ENCODE results near the gene SWT1. TPM values are rescaled to one million over a fixed set of nuclear protein-coding genes. Genes with fewer than 3 reads are reported as not detected.
A peak's percentile ranks its signal among the peaks of the same experiment; 100 is the strongest.

The SWT1 gene, protein sequence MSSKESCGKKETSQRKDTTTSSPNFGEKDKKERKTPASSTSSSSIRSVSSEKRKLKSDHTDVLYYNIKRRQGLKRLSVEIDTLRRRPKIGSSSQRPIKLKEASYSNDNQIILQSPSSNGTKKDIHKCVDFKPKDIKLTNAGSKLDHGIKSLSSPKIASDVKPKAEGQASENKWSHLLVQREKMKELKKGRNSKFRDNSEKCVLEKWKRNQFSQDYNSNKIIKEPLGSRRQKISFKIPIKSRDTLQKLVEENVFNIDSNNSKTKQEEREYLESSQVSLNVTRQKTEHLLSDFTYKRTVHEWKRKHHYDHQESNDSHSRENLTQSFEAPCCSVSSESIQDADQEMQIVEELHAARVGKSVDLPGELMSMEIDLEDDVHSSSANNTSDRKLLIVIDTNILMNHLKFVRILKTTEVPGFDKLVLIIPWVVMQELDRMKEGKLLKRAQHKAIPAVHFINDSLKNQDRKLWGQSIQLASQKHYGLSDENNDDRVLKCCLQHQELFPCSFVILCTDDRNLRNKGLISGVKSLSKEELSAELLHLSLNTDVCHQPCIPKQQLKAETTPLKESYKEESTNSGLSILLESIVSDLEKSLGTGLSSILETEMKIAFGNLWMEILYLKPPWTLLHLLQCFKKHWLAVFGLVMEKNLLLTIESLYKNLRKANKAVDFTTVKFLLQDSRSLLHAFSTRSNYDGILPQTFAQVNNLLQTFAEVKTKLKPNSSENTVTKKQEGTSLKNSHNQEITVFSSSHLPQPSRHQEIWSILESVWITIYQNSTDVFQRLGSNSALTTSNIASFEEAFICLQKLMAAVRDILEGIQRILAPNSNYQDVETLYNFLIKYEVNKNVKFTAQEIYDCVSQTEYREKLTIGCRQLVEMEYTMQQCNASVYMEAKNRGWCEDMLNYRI
- polyA plus RNA-seq (2013): 5.8 TPM in 2 replicates

DNA sequence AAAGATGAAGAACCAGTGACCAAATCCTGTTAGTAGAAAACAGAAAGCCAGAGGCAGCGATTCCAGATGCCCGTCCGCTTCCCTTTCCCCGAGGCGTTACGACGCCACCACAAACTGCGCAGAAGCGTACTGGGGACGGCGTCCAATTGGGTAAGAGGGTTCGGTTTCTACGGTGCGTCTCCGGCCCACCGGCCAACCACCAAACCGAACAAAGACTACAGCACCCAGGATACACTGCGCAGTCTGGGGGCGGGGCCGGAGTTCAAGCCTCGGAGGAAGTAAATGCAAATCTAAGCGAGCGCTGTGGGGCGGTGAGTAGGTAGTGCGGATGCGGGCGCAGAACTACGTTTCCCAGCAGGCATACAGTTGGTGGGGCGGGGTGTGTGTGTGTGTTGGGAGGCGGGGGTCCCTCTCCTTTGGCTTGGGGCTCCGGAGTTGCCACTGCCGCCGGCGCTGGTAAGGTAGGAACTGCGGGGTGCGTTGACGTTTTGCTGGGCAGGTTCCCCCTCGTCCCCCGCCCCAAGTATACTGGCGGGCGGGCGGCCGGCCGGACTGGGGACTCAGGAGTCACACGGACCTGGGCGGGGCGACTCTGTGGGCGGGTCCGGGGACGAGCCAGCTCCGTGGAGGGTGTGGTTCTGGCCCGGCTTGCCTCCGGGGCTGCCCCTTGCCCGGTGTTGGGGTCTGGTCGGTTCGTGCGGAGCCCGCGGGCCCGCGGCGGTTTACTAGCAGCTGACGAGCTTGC lies at the start of gene SWT1, which contains the start of gene TRMT1L:
Gene SWT1 (plus strand): TSS at position 314 of the 745 bp plus-strand sequence. CDS start 3,675 bp downstream, outside the sequence.
Gene TRMT1L (minus strand): TSS at position 100 of the 745 bp plus-strand sequence. CDS start 241 bp downstream, outside the sequence.
- peak within 1 kb of the TSS; percentile 97 for H3K9ac ChIP-seq (ENCODE audit: low read length)
- WGBS (ENCODE audit: extremely low coverage, insufficient coverage, insufficient read length): no CpG with 5 or more reads among the region's 63 CpGs
- no peaks in the 10 kb centered on the region for H3K36me3 ChIP-seq (ENCODE audit: control insufficient read depth in 1 of 2, insufficient read depth in 2 of 2, low read length in 2 of 2)
- H3K4ac ChIP-seq (ENCODE audit: low read depth, low read length): peak within 1 kb of the TSS; percentile 72
- no peak within 1 kb of the TSS for H3K23ac ChIP-seq (ENCODE audit: low read length)
- no peaks in the 10 kb centered on the region for H3K4me1 ChIP-seq (ENCODE audit: control insufficient read depth in 1 of 2, insufficient read depth in 2 of 2, low read length in 2 of 2)
- peak within 1 kb of the TSS; percentile 75 for H3K4me2 ChIP-seq (ENCODE audit: low read length)
- H4K91ac ChIP-seq (ENCODE audit: low read depth, low read length): peak within 1 kb of the TSS; percentile 90
- no peak within 1 kb of the TSS for H2AK5ac ChIP-seq (ENCODE audit: low read length)
- peak within 1 kb of the TSS; percentile 83 for H3K14ac ChIP-seq (ENCODE audit: low read length)
- peak; percentile 100 for DNase-seq
- H4K12ac ChIP-seq (ENCODE audit: low read depth, low read length): peak within 1 kb of the TSS; percentile 76
- peaks cover 14% of the 10 kb centered on the region for H3K79me1 ChIP-seq (ENCODE audit: low read length)
- peaks cover 10% of the 10 kb centered on the region for H3K79me2 ChIP-seq (ENCODE audit: control insufficient read depth, insufficient read depth, low read length, poor library complexity)
- peak within 1 kb of the TSS; percentile 83 for H2BK120ac ChIP-seq (ENCODE audit: insufficient read depth, low read length, poor library complexity)
- H3K27me3 ChIP-seq (ENCODE audit: insufficient read depth, low read length): no peaks in the 10 kb centered on the region
- peak within 1 kb of the TSS; percentile 96 for H2BK5ac ChIP-seq (ENCODE audit: low read depth, low read length, poor library complexity)
- peak within 1 kb of the TSS; percentile 94 for H3K4me3 ChIP-seq (ENCODE audit: low read depth, low read length)
- peak within 1 kb of the TSS; percentile 90 for H3K27ac ChIP-seq (ENCODE audit: low read depth, low read length)
- H2BK12ac ChIP-seq (ENCODE audit: low read length): peak within 1 kb of the TSS; percentile 70
- no peaks in the 10 kb centered on the region for H3K9me3 ChIP-seq (ENCODE audit: insufficient read depth, low read depth, low read length)
- H4K8ac ChIP-seq (ENCODE audit: low read depth, low read length): peak within 1 kb of the TSS; percentile 91
- peak within 1 kb of the TSS; percentile 91 for H2AFZ ChIP-seq (ENCODE audit: insufficient read depth, low read length, poor library complexity)
- H3K18ac ChIP-seq (ENCODE audit: low read length): peak within 1 kb of the TSS; percentile 91

DNA sequence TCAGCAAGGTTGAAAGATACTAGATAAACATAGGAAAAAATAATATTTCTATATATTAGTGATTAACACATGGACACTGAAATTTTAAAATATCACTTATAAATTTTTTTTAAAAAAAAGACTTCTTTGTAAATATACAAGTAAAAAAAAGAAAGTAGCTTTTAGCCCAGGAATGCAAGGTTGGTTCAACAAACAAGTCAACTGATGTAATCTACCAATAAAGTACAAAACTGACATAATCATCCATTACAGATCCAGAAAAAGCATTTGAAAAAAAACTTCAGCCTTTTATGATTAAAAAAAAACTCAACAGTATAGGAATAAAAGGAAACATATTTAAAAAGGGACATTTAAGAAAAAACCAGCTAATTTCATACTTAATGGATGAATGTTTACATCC lies 48.6 kb upstream of the SWT1 start:
- no peak overlapping the region for H3K23ac ChIP-seq (ENCODE audit: low read length)
- H3K14ac ChIP-seq (ENCODE audit: low read length): no peak overlapping the region
- no peak overlapping the region for H3K4ac ChIP-seq (ENCODE audit: low read depth, low read length)
- H3K79me1 ChIP-seq (ENCODE audit: low read length): no peaks in the 10 kb centered on the region
- H3K27ac ChIP-seq (ENCODE audit: low read depth, low read length): no peak overlapping the region
- no peak overlapping the region for H2AK5ac ChIP-seq (ENCODE audit: low read length)
- no peak overlapping the region for H2BK5ac ChIP-seq (ENCODE audit: low read depth, low read length, poor library complexity)
- no peak overlapping the region for H4K8ac ChIP-seq (ENCODE audit: low read depth, low read length)
- H3K9ac ChIP-seq (ENCODE audit: low read length): no peak overlapping the region
- H3K27me3 ChIP-seq (ENCODE audit: insufficient read depth, low read length): no peaks in the 10 kb centered on the region
- no peak overlapping the region for H3K18ac ChIP-seq (ENCODE audit: low read length)
- no peak overlapping the region for H2AFZ ChIP-seq (ENCODE audit: insufficient read depth, low read length, poor library complexity)
- DNase-seq: no peak
- no peak overlapping the region for H3K4me3 ChIP-seq (ENCODE audit: low read depth, low read length)
- no peak overlapping the region for H4K12ac ChIP-seq (ENCODE audit: low read depth, low read length)
- no peak overlapping the region for H2BK120ac ChIP-seq (ENCODE audit: insufficient read depth, low read length, poor library complexity)
- no peak overlapping the region for H2BK12ac ChIP-seq (ENCODE audit: low read length)
- no peaks in the 10 kb centered on the region for H3K79me2 ChIP-seq (ENCODE audit: control insufficient read depth, insufficient read depth, low read length, poor library complexity)
- no peak overlapping the region for H3K4me2 ChIP-seq (ENCODE audit: low read length)
- no peak overlapping the region for H4K91ac ChIP-seq (ENCODE audit: low read depth, low read length)
- H3K36me3 ChIP-seq (ENCODE audit: control insufficient read depth in 1 of 2, insufficient read depth in 2 of 2, low read length in 2 of 2): peaks cover 0 to 4% of the 10 kb centered on the region in 2 experiments
- H3K9me3 ChIP-seq (ENCODE audit: insufficient read depth, low read depth, low read length): no peaks in the 10 kb centered on the region
- peaks cover 0 to 7% of the 10 kb centered on the region in 2 experiments for H3K4me1 ChIP-seq (ENCODE audit: control insufficient read depth in 1 of 2, insufficient read depth in 2 of 2, low read length in 2 of 2)

DNA sequence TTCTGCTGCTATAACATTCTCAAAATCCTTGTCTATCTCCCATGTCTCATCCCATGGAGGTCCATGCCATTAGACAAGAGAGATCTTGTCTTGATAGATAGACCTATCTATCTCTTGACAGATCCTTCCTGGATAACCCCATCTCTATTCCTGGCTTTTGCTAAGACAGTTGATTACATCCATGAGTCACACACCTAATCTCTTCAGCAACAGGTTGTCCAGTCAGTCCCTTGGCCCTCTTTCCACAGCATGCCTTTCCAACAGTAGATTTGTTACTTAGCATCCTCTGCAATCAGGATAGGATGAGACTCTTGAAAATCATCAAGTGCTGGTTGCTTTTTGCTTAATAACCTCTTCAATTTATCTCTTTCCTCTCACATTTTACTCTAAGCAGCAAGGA lies 46.8 kb upstream of the SWT1 start:
- Histone ChIP-seq H3K79me1 (ENCODE audit: low read length) (no peaks in the 10 kb centered on the region), H3K27ac (ENCODE audit: low read depth, low read length) (no peak overlapping the region), H3K9me3 (ENCODE audit: insufficient read depth, low read depth, low read length) (no peaks in the 10 kb centered on the region), H3K27me3 (ENCODE audit: insufficient read depth, low read length) (no peaks in the 10 kb centered on the region), H2BK12ac (ENCODE audit: low read length) (no peak overlapping the region), H3K14ac (ENCODE audit: low read length) (no peak overlapping the region), H4K91ac (ENCODE audit: low read depth, low read length) (no peak overlapping the region), H3K9ac (ENCODE audit: low read length) (no peak overlapping the region), H2AFZ (ENCODE audit: insufficient read depth, low read length, poor library complexity) (no peak overlapping the region), H3K4me1 (ENCODE audit: control insufficient read depth in 1 of 2, insufficient read depth in 2 of 2, low read length in 2 of 2) (no peaks in the 10 kb centered on the region), H3K4ac (ENCODE audit: low read depth, low read length) (no peak overlapping the region), H3K4me3 (ENCODE audit: low read depth, low read length) (no peak overlapping the region), H3K4me2 (ENCODE audit: low read length) (no peak overlapping the region), H2BK120ac (ENCODE audit: insufficient read depth, low read length, poor library complexity) (no peak overlapping the region), H3K79me2 (ENCODE audit: control insufficient read depth, insufficient read depth, low read length, poor library complexity) (no peaks in the 10 kb centered on the region), H2AK5ac (ENCODE audit: low read length) (no peak overlapping the region), H2BK5ac (ENCODE audit: low read depth, low read length, poor library complexity) (no peak overlapping the region), H3K36me3 (ENCODE audit: control insufficient read depth in 1 of 2, insufficient read depth in 2 of 2, low read length in 2 of 2) (peaks cover 0 to 4% of the 10 kb centered on the region in 2 experiments), H3K23ac (ENCODE audit: low read length) (no peak overlapping the region), H4K8ac (ENCODE audit: low read depth, low read length) (no peak overlapping the region), H4K12ac (ENCODE audit: low read depth, low read length) (no peak overlapping the region), H3K18ac (ENCODE audit: low read length) (no peak overlapping the region)
- no peak for DNase-seq

DNA sequence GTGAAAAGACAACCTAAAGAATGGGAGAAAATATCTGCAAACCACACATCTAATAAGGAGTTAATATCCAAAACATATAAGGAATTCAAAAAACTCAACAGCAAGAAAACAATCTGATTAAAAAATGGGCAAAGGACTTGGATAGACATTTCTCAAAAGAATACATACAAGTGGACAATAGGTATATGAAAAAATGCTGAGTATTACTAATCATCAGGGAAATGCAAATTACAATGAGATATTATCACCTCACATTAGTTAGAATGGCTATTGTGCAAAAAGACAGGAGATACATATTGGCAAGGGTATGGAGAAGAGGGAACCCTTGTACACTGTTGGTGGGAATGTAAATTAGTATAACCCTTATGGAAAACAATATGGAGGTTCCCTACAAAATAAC lies 45.1 kb upstream of the SWT1 start:
- H3K14ac ChIP-seq (ENCODE audit: low read length): no peak overlapping the region
- H2BK120ac ChIP-seq (ENCODE audit: insufficient read depth, low read length, poor library complexity): no peak overlapping the region
- H2AFZ ChIP-seq (ENCODE audit: insufficient read depth, low read length, poor library complexity): no peak overlapping the region
- DNase-seq: no peak
- no peaks in the 10 kb centered on the region for H3K9me3 ChIP-seq (ENCODE audit: insufficient read depth, low read depth, low read length)
- H3K23ac ChIP-seq (ENCODE audit: low read length): no peak overlapping the region
- no peak overlapping the region for H3K9ac ChIP-seq (ENCODE audit: low read length)
- H2BK5ac ChIP-seq (ENCODE audit: low read depth, low read length, poor library complexity): no peak overlapping the region
- no peak overlapping the region for H3K4me2 ChIP-seq (ENCODE audit: low read length)
- no peak overlapping the region for H2BK12ac ChIP-seq (ENCODE audit: low read length)
- H3K79me2 ChIP-seq (ENCODE audit: control insufficient read depth, insufficient read depth, low read length, poor library complexity): no peaks in the 10 kb centered on the region
- H4K91ac ChIP-seq (ENCODE audit: low read depth, low read length): no peak overlapping the region
- H2AK5ac ChIP-seq (ENCODE audit: low read length): no peak overlapping the region
- no peak overlapping the region for H3K27ac ChIP-seq (ENCODE audit: low read depth, low read length)
- peaks cover 0 to 4% of the 10 kb centered on the region in 2 experiments for H3K36me3 ChIP-seq (ENCODE audit: control insufficient read depth in 1 of 2, insufficient read depth in 2 of 2, low read length in 2 of 2)
- no peaks in the 10 kb centered on the region for H3K79me1 ChIP-seq (ENCODE audit: low read length)
- no peaks in the 10 kb centered on the region for H3K4me1 ChIP-seq (ENCODE audit: control insufficient read depth in 1 of 2, insufficient read depth in 2 of 2, low read length in 2 of 2)
- no peak overlapping the region for H3K4ac ChIP-seq (ENCODE audit: low read depth, low read length)
- H4K8ac ChIP-seq (ENCODE audit: low read depth, low read length): no peak overlapping the region
- H3K4me3 ChIP-seq (ENCODE audit: low read depth, low read length): no peak overlapping the region
- no peak overlapping the region for H3K18ac ChIP-seq (ENCODE audit: low read length)
- no peak overlapping the region for H4K12ac ChIP-seq (ENCODE audit: low read depth, low read length)
- no peaks in the 10 kb centered on the region for H3K27me3 ChIP-seq (ENCODE audit: insufficient read depth, low read length)
